Neural cell (in vitro differentiated cells): ENCODE data around the gene PPP4R3A.

Experiments used
- POLR2AphosphoS5 ChIP-seq: IDR thresholded peaks from 2 replicates; pipeline ENCODE4 v1.6.1; 2012
- SMC3 ChIP-seq: fragments of 450-650 bp; conservative IDR thresholded peaks from 2 replicates; pipeline ENCODE4 v1.6.1; 2014; ENCODE audit warnings: antibody characterized with exemption, mild to moderate bottlenecking, moderate library complexity; ENCODE audit not compliant: poor library complexity
- TAF1 ChIP-seq: IDR thresholded peaks from 2 replicates; pipeline ENCODE4 v1.6.1; 2012; ENCODE audit warnings: low read depth
- TF ChIP-seq, protein P1 (sequence below): fragments of 450-650 bp; IDR thresholded peaks from 2 replicates; pipeline ENCODE4 v1.5.1; 2014; ENCODE audit warnings: antibody characterized with exemption, mild to moderate bottlenecking, moderate library complexity; ENCODE audit not compliant: poor library complexity, severe bottlenecking

DNA sequence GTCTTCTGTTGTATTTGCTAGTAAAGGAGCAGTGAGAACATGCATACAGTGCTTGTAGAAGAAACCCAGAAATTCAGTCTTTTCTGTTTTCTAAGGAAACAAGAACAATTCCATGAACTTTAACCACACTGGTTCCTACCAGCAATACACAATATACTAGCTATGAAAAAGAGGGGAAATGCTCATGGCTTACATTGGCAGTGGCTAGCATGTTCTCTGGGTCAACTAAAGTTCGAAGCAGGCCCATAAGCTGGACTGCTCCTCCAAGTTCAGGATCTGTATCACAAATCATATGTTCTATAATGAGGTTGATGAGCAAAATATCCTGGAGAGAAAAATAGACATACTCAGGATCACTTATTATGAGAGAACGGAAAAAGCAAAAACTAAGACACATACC, 37.1 kb downstream of the PPP4R3A start:
- TF ChIP-seq TAF1: no peak
- TF ChIP-seq POLR2AphosphoS5: no peak
- TF ChIP-seq, protein P1, sequence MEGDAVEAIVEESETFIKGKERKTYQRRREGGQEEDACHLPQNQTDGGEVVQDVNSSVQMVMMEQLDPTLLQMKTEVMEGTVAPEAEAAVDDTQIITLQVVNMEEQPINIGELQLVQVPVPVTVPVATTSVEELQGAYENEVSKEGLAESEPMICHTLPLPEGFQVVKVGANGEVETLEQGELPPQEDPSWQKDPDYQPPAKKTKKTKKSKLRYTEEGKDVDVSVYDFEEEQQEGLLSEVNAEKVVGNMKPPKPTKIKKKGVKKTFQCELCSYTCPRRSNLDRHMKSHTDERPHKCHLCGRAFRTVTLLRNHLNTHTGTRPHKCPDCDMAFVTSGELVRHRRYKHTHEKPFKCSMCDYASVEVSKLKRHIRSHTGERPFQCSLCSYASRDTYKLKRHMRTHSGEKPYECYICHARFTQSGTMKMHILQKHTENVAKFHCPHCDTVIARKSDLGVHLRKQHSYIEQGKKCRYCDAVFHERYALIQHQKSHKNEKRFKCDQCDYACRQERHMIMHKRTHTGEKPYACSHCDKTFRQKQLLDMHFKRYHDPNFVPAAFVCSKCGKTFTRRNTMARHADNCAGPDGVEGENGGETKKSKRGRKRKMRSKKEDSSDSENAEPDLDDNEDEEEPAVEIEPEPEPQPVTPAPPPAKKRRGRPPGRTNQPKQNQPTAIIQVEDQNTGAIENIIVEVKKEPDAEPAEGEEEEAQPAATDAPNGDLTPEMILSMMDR: no peak
- no peak for TF ChIP-seq SMC3
